Activated CD4-positive, alpha-beta T cell treated with anti-CD3 and anti-CD28 coated beads, Interleukin-2, amount 50 U/mL, for 48 hours (primary cell): ENCODE measurements around the gene ZBP1.

Experiments
- DNase-seq, 2 experiments: peaks; one replicate each; pipeline ENCODE4 v3.0.0-alpha.2; 2020

ZBP1 gene

GRCh38 chr20:57658447-57658832 is 38.2 kb upstream of the ZBP1 start:
- DNase-seq = no peak

- peak; percentile 30 to 44 for DNase-seq
Observed at GRCh38 chr20:57657535-57658446, 37.6 kb upstream of the ZBP1 start.

GRCh38 chr20:57656821-57657534 is 36.8 kb upstream of the ZBP1 start:
- DNase-seq = no peak

GRCh38 chr20:57656252-57656820 is 36.1 kb upstream of the ZBP1 start:
- DNase-seq = no peak

- no peak for DNase-seq
Observed at GRCh38 chr20:57655809-57656155, 35.6 kb upstream of the ZBP1 start.

- DNase-seq = no peak
Observed at GRCh38 chr20:57654998-57655808, 35.0 kb upstream of the ZBP1 start.

- DNase-seq = peak; percentile 42 to 63
Observed at GRCh38 chr20:57654363-57654997, 34.3 kb upstream of the ZBP1 start.

- DNase-seq = no peak
Observed at GRCh38 chr20:57653910-57654309, 33.7 kb upstream of the ZBP1 start.

GRCh38 chr20:57653546-57653900 is 33.3 kb upstream of the ZBP1 start:
- no peak for DNase-seq

GRCh38 chr20:57652606-57653545 is 32.6 kb upstream of the ZBP1 start:
- no peak for DNase-seq

GRCh38 chr20:57651881-57652605 is 31.8 kb upstream of the ZBP1 start:
- DNase-seq = no peak

- no peak for DNase-seq
Observed at GRCh38 chr20:57650756-57651483, 30.7 kb upstream of the ZBP1 start.

GRCh38 chr20:57650266-57650665 is 30.0 kb upstream of the ZBP1 start:
- no peak for DNase-seq

GRCh38 chr20:57649617-57650015 is 29.4 kb upstream of the ZBP1 start:
- DNase-seq = no peak

- DNase-seq = no peak
Observed at GRCh38 chr20:57648878-57649616, 28.8 kb upstream of the ZBP1 start.

GRCh38 chr20:57647933-57648785 is 27.9 kb upstream of the ZBP1 start:
- no peak for DNase-seq

GRCh38 chr20:57647006-57647932 is 27.0 kb upstream of the ZBP1 start:
- no peak for DNase-seq
